Fibroblast of upper back skin (primary cell): ENCODE measurements around the gene RAD18.

Source experiments
- DNase-seq: peaks from one replicate; pipeline ENCODE4 v3.0.0-alpha.2; 2013

The RAD18 gene

GRCh38 chr3:8963137-8963853, at the start of gene RAD18:
Gene RAD18, minus strand, starts transcription at chr3:8963472. Its CDS starts 87 bp downstream, at chr3:8963385.
- DNase-seq, result peak; percentile 92

DNA sequence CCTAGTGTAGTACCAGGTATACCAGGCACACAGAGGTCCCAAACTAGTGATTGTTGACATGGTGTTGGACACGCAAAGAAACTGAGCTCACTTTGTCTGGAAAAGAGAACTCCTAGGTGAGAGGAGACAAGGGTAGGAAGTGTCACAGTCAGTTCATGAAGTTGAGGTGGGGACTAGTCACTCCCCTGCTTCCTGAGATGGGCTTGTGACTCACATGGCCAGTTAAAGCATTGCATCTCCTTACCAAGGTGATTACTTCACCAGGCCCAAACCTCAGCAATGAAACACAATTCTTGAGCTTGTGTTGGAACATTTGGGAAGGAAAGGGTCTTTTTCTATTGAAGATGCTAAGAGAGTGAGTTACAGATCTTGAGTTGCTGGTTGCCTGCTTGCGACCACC, 49.2 kb upstream of the RAD18 start:
- no peak for DNase-seq

GRCh38 chr3:9009976-9010545, 46.8 kb upstream of the RAD18 start:
- DNase-seq, result no peak

DNA sequence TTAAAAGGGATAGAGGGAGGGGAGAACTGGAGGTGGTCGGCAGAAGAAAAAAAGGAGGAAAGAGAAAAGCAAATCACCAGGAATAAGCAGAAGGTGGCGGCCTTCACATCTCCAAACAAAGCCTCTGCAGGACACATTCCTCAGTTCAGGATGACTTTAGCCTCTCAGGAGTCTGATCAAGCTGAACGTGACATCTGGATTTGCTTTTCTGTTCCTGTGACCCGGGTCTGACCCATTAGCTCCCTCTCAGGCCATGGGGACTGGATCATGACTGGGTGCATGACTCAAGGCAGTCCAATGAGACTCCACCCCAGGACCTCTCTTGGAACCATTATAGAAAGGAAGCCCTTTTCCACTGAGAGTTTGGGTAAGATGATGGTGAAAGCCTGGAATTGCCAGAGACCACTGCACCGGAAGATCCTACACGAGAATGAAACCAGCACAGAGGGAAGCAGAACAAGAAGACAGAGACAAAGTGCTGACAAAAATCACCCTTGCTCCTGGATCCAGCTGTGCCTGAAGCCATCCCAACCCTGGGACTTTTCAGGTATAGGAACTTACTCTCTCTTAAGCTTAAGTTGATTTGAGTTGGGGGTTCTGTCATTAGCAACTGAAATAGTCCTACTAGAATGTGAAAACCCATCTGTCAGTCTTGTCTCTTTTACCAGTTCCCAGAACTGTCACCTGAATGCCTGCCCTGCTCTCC, 45.4 kb upstream of the RAD18 start:
- peak; percentile 50 for DNase-seq

GRCh38 chr3:9007928-9008327, 44.7 kb upstream of the RAD18 start:
- DNase-seq, result peak; percentile 42

GRCh38 chr3:9007213-9007612, 43.9 kb upstream of the RAD18 start:
- DNase-seq, result no peak

- DNase-seq, result no peak
These were observed 36.8 kb upstream of the RAD18 start for GRCh38 chr3:9000041-9000440.

- no peak for DNase-seq
These were observed 33.9 kb upstream of the RAD18 start for GRCh38 chr3:8997151-8997550.

DNA sequence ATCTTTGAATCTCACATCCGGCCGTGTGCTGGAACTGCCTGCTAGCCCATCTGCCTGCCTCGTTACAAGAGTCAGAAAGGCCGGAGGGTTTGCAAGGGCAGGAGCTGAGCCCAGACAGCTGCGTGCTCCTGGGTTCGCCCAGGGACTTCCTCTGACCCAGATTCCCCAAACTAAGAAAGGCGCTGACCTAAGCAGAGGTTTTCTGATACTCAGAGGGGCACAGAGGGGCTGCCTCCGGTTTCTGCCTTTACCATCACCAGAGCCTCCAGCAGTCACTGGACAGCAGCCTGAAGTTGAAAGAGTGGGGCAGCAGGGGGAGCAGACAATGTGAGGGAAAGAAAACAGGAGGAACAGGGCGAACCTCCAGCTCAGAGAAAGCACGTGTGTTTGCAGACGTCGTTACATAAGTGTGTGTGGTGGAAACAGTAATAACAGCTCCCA, 33.4 kb upstream of the RAD18 start:
- peak; percentile 60 for DNase-seq

DNA sequence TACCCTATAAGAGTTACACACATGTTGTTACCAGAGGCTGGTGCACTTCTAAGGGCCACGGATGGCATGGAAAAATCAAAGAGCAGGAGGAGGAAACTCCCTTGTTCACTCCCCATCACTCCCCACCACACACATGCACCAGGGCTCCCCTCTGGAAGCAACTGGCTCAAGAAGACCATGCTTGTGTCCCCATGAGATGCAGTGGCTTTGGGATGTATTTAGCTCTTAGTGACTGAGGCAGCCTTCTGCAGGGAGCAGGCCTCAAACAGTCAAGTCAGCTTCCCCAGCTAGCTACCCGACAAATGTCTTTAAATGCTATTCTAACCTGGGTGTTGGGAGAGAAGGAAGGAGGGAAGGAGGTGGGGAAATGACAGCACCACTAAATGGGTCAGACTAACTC, 32.9 kb upstream of the RAD18 start:
- DNase-seq, result no peak

- DNase-seq, result no peak
These were observed 31.0 kb upstream of the RAD18 start for GRCh38 chr3:8994226-8994625.

- no peak for DNase-seq
These were observed 30.1 kb upstream of the RAD18 start for GRCh38 chr3:8993331-8993730.

DNA sequence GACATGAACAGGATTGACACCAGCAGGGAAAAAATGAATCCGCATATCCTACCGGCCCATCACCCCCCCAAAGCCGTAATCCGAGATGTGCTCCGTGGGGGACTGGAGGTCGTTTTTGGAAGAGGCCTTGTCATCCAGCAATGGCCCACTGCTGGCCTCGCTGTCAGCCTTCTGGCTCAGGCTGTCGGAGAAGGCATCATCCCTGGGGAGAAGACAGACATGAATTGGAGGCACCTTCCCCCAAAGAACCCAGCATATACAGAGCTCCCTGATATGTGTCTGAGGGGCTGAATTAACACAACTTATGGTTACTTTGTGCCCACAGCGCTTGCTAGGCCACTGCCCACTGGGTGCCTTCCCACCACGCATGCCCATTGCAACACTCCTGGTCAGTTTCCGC, 29.6 kb upstream of the RAD18 start:
- no peak for DNase-seq

GRCh38 chr3:8992199-8992598, 28.9 kb upstream of the RAD18 start:
- DNase-seq, result no peak

- peak; percentile 95 for DNase-seq
These were observed 27.3 kb upstream of the RAD18 start for GRCh38 chr3:8990266-8991215.

- DNase-seq, result peak; percentile 72
These were observed 25.7 kb upstream of the RAD18 start for GRCh38 chr3:8988791-8989558.

DNA sequence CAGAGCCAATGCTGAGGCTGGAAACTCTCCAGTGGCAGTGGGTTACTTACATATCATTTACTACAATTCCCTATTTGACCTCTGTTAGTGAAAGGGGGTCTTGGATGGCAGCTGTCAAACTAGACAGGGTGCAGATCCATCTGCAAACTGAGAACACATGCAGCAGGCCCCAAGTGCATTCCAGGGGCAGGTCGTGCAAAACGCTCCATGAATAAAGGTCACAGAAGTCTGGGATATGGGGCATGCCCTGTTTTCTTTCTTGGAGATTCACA, 25.0 kb upstream of the RAD18 start:
- DNase-seq, result no peak

GRCh38 chr3:8987645-8988383, 24.5 kb upstream of the RAD18 start:
- DNase-seq, result peak; percentile 62

DNA sequence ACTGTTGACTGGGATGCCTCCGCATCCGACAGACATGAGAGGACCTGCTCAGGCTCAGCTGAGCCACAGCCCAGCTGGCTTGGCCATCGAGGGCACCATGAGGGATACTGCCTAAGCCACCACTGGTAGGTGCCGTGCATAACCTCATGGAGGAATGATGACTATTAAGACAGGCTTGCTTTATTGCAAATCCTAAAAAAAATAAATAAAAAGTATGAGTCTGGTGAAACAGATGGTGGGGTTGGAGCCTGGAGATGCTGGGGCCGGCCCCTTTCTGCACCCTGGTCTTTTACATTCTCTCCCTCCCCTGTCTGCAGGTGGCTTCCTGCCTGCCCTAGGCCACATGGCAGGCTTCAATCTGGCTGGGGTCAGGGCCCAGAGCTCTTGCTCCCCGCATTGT, 24.0 kb upstream of the RAD18 start:
- DNase-seq, result no peak

GRCh38 chr3:8986741-8987140, 23.5 kb upstream of the RAD18 start:
- no peak for DNase-seq

DNA sequence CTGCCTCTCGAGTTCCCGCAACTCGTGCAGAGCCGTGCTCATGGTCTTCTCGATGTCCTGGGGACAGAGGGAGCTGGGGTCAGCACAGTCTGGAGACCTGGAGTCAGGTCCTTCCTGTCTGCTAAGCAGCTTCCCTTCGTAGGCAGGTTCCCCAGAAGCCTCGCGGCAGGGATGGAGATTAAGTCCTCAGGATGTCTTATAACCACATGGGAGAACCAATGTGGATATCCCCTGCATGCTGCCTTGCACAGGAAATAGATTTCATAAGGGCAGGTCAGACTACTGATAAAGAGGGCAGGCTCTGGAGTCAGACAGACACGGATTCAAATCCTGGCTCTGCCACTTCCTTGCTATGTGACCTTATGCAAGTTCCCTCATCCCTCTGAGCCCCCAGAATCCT, 22.6 kb upstream of the RAD18 start:
- DNase-seq, result no peak

DNA sequence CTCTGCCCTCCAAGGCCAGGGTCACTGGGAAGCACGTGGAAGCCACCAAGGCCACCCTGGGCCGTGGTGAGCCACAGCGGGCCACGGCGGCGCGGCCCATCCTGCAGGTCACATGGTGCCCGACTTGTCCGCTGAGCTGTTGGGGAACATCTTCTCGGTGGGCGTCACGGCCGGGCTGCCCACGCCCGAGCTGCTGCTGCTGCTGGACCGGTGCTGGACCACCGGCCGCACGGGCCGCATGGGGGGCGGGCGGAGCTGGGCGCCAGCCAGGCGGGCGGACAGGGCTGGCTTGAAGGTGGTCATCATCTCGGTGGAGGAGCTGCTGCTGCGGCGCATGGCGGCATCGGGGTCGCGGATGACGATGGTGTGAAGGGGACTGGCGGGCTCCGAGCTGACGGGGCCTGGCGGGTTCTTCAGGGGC, 22.1 kb upstream of the RAD18 start:
- no peak for DNase-seq
